SK-MEL-5 (cell line): Measurements from ENCODE around the gene ZMYM3. TPM values are rescaled to one million over a fixed set of nuclear protein-coding genes. Genes with fewer than 3 reads are reported as not detected.

Experiments
- total RNA-seq: library from RNA; depleted of rRNA; stranded (reverse); fragments of >200 nt; shearing (Covaris generic); gene quantifications from 2 replicates; pipeline ENCODE4 v1.2.3, GENCODE V29; 2014; rRNA removed

Gene ZMYM3
- total RNA-seq, 1 experiment from 2014 or later: 15.0 TPM

Other genes starting within 250 kb of the ZMYM3 start
- 91.7 and 94.2 TPM in 2 replicates for gene SNX12, start 185.8 kb downstream of the ZMYM3 start, total RNA-seq
- 6.7 TPM in 2 replicates for gene FOXO4, start 158.3 kb downstream of the ZMYM3 start, total RNA-seq
- not detected in 2 replicates for gene CXorf65, start 147.4 kb downstream of the ZMYM3 start, total RNA-seq
- gene IL2RG, start 142.6 kb downstream of the ZMYM3 start, total RNA-seq: not detected in 2 replicates
- gene MED12, start 135.5 kb downstream of the ZMYM3 start, total RNA-seq: 13.5 and 14.1 TPM in 2 replicates
- gene NLGN3, start 109.3 kb downstream of the ZMYM3 start, total RNA-seq: 0.05 and 0.24 TPM in 2 replicates
- 351 and 367 TPM in 2 replicates for gene GJB1, start 30.9 kb downstream of the ZMYM3 start, total RNA-seq
- gene NONO, start 29.5 kb upstream of the ZMYM3 start, total RNA-seq: 496 and 503 TPM in 2 replicates
- gene ITGB1BP2, start 47.6 kb upstream of the ZMYM3 start, total RNA-seq: 0.32 and 0.59 TPM in 2 replicates
- gene TAF1, start 112.2 kb upstream of the ZMYM3 start, total RNA-seq: 13.1 and 14.3 TPM in 2 replicates